Globus pallidus (tissue), 1 donor: Measurements from ENCODE around the gene DPY19L1.
"Not testable (repeated sequence)": the region's sequence is repeated elsewhere in the genome, so short reads cannot be mapped to it uniquely, and the experiment has no call there.

Experiments used
- DNase-seq: peaks from one replicate; pipeline ENCODE4 v3.0.0-alpha.2; 2015; ENCODE audit warnings: low spot score

DPY19L1 gene

DNA sequence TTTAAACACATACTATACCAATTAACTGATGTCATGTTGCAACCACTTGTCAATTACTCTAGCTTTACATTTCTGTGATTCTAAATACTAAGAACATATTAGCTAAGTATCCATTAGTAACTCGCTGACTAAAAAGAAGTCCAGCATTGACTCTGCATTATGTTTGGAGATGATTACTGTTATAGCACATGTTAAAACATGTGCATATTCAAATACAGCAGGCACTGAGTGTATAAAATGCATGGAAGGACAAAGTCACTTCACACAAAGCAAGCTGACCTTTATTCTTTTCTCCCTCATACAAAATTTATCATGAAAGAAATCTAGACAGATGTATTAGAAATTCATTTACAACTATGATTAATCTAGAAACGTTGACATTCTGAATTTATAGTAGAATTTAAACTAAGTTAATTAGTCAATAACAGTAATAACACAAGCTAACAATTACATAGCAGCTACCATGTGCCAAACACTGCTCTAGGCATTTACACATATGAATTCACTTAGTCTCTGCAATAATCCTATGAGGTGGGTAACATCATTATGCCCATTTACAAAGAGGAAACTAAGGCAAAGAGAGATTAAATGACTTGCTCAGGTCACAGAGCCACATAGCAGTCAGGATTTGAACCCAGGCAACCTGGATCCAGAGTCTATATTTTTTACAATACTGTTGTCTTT is 48.7 kb downstream of the DPY19L1 start:
- DNase-seq, result not testable (repeated sequence)

- DNase-seq, result not testable (repeated sequence)
These were observed 52.1 kb downstream of the DPY19L1 start for GRCh38 chr7:34985155-34985554.

- DNase-seq, result not testable (repeated sequence)
These were observed 53.1 kb downstream of the DPY19L1 start for GRCh38 chr7:34984140-34984539.

GRCh38 chr7:34982371-34983019 is 54.8 kb downstream of the DPY19L1 start:
- DNase-seq, result no peak

GRCh38 chr7:34979124-34979523 is 58.2 kb downstream of the DPY19L1 start:
- not testable (repeated sequence) for DNase-seq

- no peak for DNase-seq
These were observed 63.9 kb downstream of the DPY19L1 start for GRCh38 chr7:34973400-34973760.

DNA sequence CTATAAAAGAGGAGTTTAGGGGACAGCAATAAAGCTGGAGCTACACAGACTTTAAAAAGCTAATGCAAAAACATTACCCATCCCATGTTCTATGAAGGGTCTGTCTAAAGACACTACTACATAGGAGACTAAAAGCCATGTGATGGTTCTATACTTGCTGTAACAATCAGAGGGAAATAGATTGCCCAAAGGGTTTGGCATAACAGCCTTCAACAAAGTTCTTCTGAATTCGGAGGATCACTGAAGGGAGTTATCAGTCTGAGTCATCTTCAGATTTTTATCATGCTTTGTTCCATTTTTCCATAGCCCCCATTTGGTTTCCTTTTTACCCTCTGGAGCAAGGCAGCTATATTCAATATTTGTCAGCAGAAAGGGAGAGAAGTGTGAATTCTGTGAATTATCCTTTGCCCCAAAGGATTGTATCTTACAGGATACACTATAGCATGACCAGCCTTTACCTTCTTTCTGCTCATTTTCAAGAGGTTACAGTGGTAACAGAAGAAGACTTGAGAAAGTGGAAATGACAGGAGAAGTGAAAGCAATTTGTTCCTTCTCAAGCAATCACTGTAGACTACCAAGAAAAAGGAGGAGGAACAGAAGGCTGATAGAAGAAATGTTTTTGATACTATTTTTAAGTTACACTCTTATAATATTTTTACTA is 64.4 kb downstream of the DPY19L1 start:
- not testable (repeated sequence) for DNase-seq

GRCh38 chr7:34967818-34968217 is 69.5 kb downstream of the DPY19L1 start:
- DNase-seq, result not testable (repeated sequence)

DNA sequence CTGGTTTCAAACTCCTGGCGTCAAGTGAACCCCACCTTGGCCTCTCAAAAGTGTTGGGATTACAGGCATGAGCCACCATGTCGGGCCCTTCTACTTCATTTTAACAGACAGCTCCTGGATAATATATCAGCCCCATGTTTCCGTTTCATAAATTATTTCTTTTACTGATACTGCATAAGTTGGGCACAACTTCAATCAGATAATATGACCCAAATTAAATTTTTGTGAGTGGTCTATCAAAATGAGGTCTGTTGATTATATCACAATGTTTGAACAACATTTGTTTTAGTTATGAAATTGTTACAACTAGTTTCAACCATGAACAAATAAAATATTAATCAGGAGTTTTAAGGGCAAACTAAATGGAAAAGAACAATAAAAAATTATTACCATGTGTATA is 70.8 kb downstream of the DPY19L1 start:
- not testable (repeated sequence) for DNase-seq

GRCh38 chr7:34958021-34958420 is 79.3 kb downstream of the DPY19L1 start:
- no peak for DNase-seq

- no peak for DNase-seq
These were observed 84.5 kb downstream of the DPY19L1 start for GRCh38 chr7:34952822-34953221.

- DNase-seq, result no peak
These were observed 87.9 kb downstream of the DPY19L1 start for GRCh38 chr7:34949361-34949760.

DNA sequence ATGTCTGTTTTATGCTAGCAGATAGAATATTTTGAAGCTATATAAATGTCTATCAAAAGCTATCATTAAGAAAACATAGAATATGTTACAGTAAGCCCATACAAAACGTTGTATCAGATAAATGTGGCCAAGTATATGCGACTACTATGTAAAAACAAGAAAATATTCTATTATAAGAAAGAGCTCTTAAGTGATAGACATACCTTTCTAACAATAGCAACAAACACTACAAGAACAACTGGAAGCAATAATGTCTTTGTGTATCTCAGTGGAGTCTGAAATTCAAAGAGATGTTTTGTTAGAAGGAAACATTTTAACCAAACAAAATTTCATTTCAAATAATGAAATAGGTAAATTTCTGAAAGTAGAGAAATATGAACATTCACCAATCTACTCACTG is 89.9 kb downstream of the DPY19L1 start:
- not testable (repeated sequence) for DNase-seq

- no peak for DNase-seq
These were observed 90.8 kb downstream of the DPY19L1 start for GRCh38 chr7:34946486-34946885.

DNA sequence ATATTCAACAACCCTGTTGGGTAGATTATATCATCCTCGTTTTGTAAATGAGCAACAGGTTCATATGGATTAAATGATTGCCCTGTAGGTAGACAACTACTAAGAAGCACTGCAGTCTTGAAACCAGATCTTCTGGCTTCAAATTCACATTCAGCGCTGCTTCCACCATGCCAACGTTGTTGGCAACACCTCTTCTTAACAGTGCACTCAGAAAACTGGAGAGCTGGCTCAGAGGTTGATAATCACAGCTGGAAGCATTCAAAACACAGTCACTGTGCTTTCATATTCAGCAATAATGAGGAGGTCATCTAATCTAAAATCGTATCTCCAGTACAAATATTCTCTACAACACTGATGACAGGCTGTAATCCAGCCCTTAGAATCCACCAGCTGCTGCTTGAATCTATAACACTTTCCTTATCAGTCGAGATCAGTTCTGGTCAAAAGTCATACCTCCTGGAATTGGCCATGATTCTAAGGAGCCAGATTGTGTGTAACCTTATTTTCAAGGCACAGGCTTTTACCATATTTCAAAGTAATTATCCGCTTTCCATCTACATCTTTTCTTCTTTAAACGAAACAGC is 91.3 kb downstream of the DPY19L1 start:
- not testable (repeated sequence) for DNase-seq

GRCh38 chr7:34939175-34939574 is 98.1 kb downstream of the DPY19L1 start:
- DNase-seq, result no peak

DNA sequence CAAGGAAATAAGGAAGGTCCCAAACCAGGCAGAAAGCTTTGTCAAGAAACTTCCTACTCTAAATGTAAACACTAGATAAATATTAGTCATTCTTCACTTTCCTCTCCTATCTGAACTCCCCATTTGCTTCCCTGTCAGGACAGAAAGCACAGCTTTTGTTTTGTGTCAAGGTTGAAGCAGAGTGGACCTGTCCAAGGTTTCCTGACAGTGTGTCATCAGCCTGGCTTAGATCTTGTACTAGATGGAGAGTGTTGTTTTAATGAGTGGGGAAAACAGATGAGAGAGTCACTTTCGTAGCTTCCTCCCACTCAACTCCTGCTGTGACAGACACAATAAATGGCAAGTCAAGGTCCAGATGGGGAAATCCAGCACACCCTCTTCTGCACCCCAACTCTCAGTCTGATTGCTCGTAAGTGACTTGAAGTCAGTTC is 101.5 kb downstream of the DPY19L1 start:
- not testable (repeated sequence) for DNase-seq

DNA sequence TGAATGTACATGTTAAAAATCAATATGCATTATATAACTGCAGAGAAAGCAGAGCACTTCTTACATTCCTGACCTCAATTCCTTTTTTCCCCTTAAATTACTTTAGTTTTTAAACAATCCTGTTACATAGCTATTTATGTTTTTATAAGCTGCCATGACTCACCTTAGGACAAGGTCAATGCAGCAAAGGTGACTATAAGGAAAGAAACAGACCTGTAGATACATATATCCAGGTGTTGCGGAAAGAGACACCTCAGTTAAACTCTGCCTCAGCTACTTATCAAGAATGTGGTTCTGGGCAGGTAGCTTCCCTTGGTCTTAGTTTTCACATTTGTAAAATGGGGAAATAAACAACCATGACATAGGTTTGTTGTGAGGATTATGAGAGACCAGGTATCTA is 105.5 kb downstream of the DPY19L1 start:
- DNase-seq, result no peak

- DNase-seq, result peak; percentile 20
These were observed 107.5 kb downstream of the DPY19L1 start for GRCh38 chr7:34929783-34930182.

DNA sequence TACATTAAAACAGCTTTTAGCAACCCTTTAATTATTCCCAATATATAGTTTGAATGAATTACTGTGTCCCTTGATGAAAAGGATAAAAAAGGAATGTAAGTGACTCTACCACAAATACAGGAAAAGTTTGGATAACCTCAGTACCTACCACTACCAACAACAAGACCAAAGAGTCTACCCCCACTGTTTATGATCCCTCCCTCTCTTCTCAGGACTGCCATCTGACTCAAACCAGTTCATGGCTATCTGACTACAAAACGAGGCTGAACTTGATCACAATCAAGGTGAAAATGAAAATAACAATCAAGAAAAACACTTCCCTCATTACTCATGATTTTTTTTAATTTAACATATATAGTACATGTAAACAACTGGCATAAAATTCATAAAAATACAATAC is 108.7 kb downstream of the DPY19L1 start:
- no peak for DNase-seq

DNA sequence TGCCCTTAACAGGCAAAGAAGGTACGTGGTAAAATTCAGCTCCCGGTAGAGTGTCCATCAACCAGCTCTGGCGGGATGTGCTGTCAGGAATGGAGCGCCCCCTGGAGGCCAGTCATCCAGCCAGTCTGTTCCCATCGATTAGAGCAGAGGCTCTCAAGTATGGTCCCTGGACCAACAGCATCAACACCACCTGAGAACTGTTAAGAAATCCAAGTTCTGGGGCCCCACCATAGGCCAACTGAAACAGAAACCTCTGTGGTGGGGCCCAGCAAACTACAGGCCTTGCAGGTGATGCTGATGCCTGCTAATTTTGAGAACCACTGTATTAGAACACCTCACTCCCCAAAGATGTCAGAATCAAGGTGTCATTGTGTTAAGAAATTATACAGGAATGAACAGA is 109.2 kb downstream of the DPY19L1 start:
- DNase-seq, result peak; percentile 83

- not testable (repeated sequence) for DNase-seq
These were observed 116.8 kb downstream of the DPY19L1 start for GRCh38 chr7:34920470-34920869.

GRCh38 chr7:34919038-34919437 is 118.2 kb downstream of the DPY19L1 start:
- not testable (repeated sequence) for DNase-seq
